Motor neuron (in vitro differentiated cells): ENCODE results near the gene EPB41. TPM values are rescaled to one million over a fixed set of nuclear protein-coding genes. Genes with fewer than 3 reads are reported as not detected.
"Not testable (repeated sequence)": the region's sequence is repeated elsewhere in the genome, so short reads cannot be mapped to it uniquely, and the experiment has no call there.

Source experiments
- ATAC-seq, 8 experiments: fragments of 200-7000 bp; cut with Tn5 transposase; replicated peaks in 6 of 8; 2 replicates each; pipeline ENCODE4 v1.8.0; 2021; ENCODE audit warnings: mild to moderate bottlenecking in 8 of 8, moderate library complexity in 8 of 8
- H3K27ac ChIP-seq, 2 donors: fragments of 250-450 bp; sonication (Bioruptor Pico); 2 replicates each; pipeline ENCODE4 v1.9.0; 2021; ENCODE audit warnings: antibody characterized with exemption in 2 of 2, mild to moderate bottlenecking in 2 of 2, moderate library complexity in 1 of 2
- H3K4me1 ChIP-seq, 2 donors: fragments of 250-450 bp; sonication (Bioruptor Pico); replicated peaks in 1 of 2; 2 replicates each; pipeline ENCODE4 v1.6.1; 2021; ENCODE audit warnings: antibody characterized with exemption in 2 of 2, mild to moderate bottlenecking in 2 of 2, moderate library complexity in 1 of 2
- H3K4me3 ChIP-seq, 5 donors: fragments of 250-450 bp; sonication (Bioruptor Pico); 2 replicates each; pipeline ENCODE4 v1.9.0; 2021; ENCODE audit warnings: antibody characterized with exemption in 5 of 5, mild to moderate bottlenecking in 5 of 5, moderate library complexity in 4 of 5
- WGBS, 10 experiments: fragments of 450-650 bp; shearing (Covaris generic); methylation state at CpG; one replicate each; pipeline ENCODE4 v1.0.0; 2022; 5-methylcytosine and 5-hydroxymethylcytosine counted together
- in situ Hi-C, 9 experiments: fragments of 400-800 bp; cut with MboI; loops; one replicate each; pipeline ENCODE4 v1.15.0; 2021; ENCODE audit warnings: low sequenced_read_pairs in 9 of 9, low pct_unique_long_range_greater_than_20kb in 2 of 9; ENCODE audit not compliant: unreplicated experiment in 9 of 9
- total RNA-seq, 8 experiments: library from RNA; unstranded; fragments of 300-600 nt; gene quantifications; 2 replicates each; pipeline versions ENCODE4 v1.2.3 to v1.2.4, GENCODE V29; 2022

Gene EPB41
- total RNA-seq, 8 experiments from 2014 or later, result 8.1 to 205 (median 61.7) TPM

- Histone ChIP-seq H3K4me3 (no peak overlapping the region), H3K27ac (no peak overlapping the region), H3K4me1 (peaks cover 0 to 4% of the 10 kb centered on the region in 2 donors)
- in situ Hi-C loops, result no loop called here
- ATAC-seq, result no peak
Observed at GRCh38 chr1:29090937-29091618, 176.7 kb downstream of the EPB41 start.

GRCh38 chr1:29092704-29093103 is 178.3 kb downstream of the EPB41 start:
- H3K27ac ChIP-seq, in situ Hi-C loops, ATAC-seq, H3K4me1 ChIP-seq, H3K4me3 ChIP-seq: not testable (repeated sequence)
- WGBS, 10 experiments, result 28 to 100% (median 87%) methylated on average over 2 to 5 of the region's 5 CpGs

- H3K27ac ChIP-seq, result no peak overlapping the region
- no peak overlapping the region for H3K4me3 ChIP-seq
- no peak for ATAC-seq
- in situ Hi-C loops, result no loop called here
- peaks cover 0 to 8% of the 10 kb centered on the region in 2 donors for H3K4me1 ChIP-seq
- 62 to 100% (median 96%) methylated on average over 1 to 3 of the region's 3 CpGs; no CpG with 5 or more reads in 2 of the 10 experiments for WGBS, 10 experiments
Observed at GRCh38 chr1:29094433-29094832, 180.1 kb downstream of the EPB41 start.

- ATAC-seq, result no peak
- in situ Hi-C loops, result no loop called here
- peaks cover 0 to 8% of the 10 kb centered on the region in 2 donors for H3K4me1 ChIP-seq
- H3K27ac ChIP-seq, result no peak overlapping the region
- no peak overlapping the region for H3K4me3 ChIP-seq
- 60 to 100% (median 100%) methylated on average over 1 of the region's 1 CpG; no CpG with 5 or more reads in 4 of the 10 experiments for WGBS, 10 experiments
Observed at GRCh38 chr1:29094954-29095353, 180.6 kb downstream of the EPB41 start.

GRCh38 chr1:29096231-29096886 is 182.0 kb downstream of the EPB41 start:
- ATAC-seq, result peak in 1 of 8 experiments; percentile 13
- in situ Hi-C loops, result no loop called here
- Histone ChIP-seq H3K27ac (no peak overlapping the region), H3K4me3 (no peak overlapping the region), H3K4me1 (peaks cover 0 to 8% of the 10 kb centered on the region in 2 donors)
- WGBS, 10 experiments, result 0 to 65% (median 52%) methylated on average over 1 to 4 of the region's 4 CpGs; no CpG with 5 or more reads in 1 of the 10 experiments

GRCh38 chr1:29099286-29099685 is 184.9 kb downstream of the EPB41 start:
- in situ Hi-C loops, result no loop called here
- WGBS, 10 experiments, result 60 to 100% (median 96%) methylated on average over 1 to 4 of the region's 4 CpGs; no CpG with 5 or more reads in 3 of the 10 experiments
- no peak for ATAC-seq
- H3K4me1 ChIP-seq, result peaks cover 0 to 8% of the 10 kb centered on the region in 2 donors
- no peak overlapping the region for H3K4me3 ChIP-seq
- no peak overlapping the region for H3K27ac ChIP-seq

- Histone ChIP-seq H3K4me3 (no peak overlapping the region), H3K27ac (no peak overlapping the region), H3K4me1 (peaks cover 0 to 8% of the 10 kb centered on the region in 2 donors)
- no peak for ATAC-seq
- in situ Hi-C loops, result no loop called here
- 0 to 100% (median 88%) methylated on average over 1 of the region's 1 CpG; no CpG with 5 or more reads in 1 of the 10 experiments for WGBS, 10 experiments
Observed at GRCh38 chr1:29100487-29100886, 186.1 kb downstream of the EPB41 start.

- 84 to 100% (median 90%) methylated on average over 1 to 6 of the region's 6 CpGs; no CpG with 5 or more reads in 2 of the 10 experiments for WGBS, 10 experiments
- in situ Hi-C loops, result no loop called here
- H3K27ac ChIP-seq, result no peak overlapping the region
- no peak for ATAC-seq
- H3K4me3 ChIP-seq, result no peak overlapping the region
- no peaks in the 10 kb centered on the region for H3K4me1 ChIP-seq
Observed at GRCh38 chr1:29105822-29106221, 191.5 kb downstream of the EPB41 start.

- H3K4me3 ChIP-seq, H3K4me1 ChIP-seq, ATAC-seq, in situ Hi-C loops, H3K27ac ChIP-seq: not testable (repeated sequence)
- WGBS, 10 experiments, result 45 to 100% (median 83%) methylated on average over 1 to 6 of the region's 6 CpGs; no CpG with 5 or more reads in 2 of the 10 experiments
Observed at GRCh38 chr1:29108041-29108440, 193.7 kb downstream of the EPB41 start.

- Histone ChIP-seq H3K4me3 (no peak overlapping the region), H3K27ac (no peak overlapping the region), H3K4me1 (no peaks in the 10 kb centered on the region)
- WGBS, 10 experiments, result 47 to 85% (median 77%) methylated on average over 2 to 7 of the region's 7 CpGs; no CpG with 5 or more reads in 1 of the 10 experiments
- ATAC-seq, result peak in 3 of 8 experiments; percentile 58 to 93 (median 81)
- in situ Hi-C loops, result no loop called here
Observed at GRCh38 chr1:29112705-29113412, 198.5 kb downstream of the EPB41 start.

GRCh38 chr1:29113413-29114117 is 199.2 kb downstream of the EPB41 start:
- ATAC-seq, result peak in 1 of 8 experiments; percentile 31
- in situ Hi-C loops, result no loop called here
- H3K4me1 ChIP-seq, result no peaks in the 10 kb centered on the region
- H3K27ac ChIP-seq, result no peak overlapping the region
- H3K4me3 ChIP-seq, result no peak overlapping the region
- WGBS, 10 experiments, result 77 to 100% (median 81%) methylated on average over 1 to 5 of the region's 6 CpGs; no CpG with 5 or more reads in 3 of the 10 experiments

- Histone ChIP-seq H3K4me3 (no peak overlapping the region), H3K27ac (no peak overlapping the region), H3K4me1 (no peaks in the 10 kb centered on the region)
- WGBS, 10 experiments, result 60 to 100% (median 90%) methylated on average over 1 of the region's 1 CpG; no CpG with 5 or more reads in 3 of the 10 experiments
- no peak for ATAC-seq
- in situ Hi-C loops, result no loop called here
Observed at GRCh38 chr1:29114654-29115053, 200.3 kb downstream of the EPB41 start.
